ENCODE results near the gene NUDT4B.
"Not testable (repeated sequence)": the region's sequence is repeated elsewhere in the genome, so short reads cannot be mapped to it uniquely, and the experiment has no call there.

DNA sequence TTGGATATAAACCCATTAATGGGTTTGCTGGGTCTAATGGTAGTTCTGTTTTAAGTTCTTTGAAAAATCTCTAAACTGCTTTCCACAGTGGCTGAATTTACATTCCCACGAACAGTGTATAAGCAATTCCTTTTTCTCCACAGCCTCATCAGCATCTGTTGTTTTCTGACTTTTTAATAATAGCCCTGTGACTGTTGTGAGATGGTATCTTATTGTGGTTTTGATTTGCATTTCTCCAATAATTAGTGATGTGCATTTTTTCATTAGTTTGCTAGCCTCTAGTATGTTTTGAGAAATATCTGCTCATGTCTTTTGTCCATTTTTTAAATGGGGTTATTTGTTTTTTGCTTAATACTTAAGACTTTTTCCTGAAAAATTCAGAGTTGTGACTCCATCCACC is 31.8 kb downstream of the NUDT4B start:
- TF ChIP-seq, protein P1, sequence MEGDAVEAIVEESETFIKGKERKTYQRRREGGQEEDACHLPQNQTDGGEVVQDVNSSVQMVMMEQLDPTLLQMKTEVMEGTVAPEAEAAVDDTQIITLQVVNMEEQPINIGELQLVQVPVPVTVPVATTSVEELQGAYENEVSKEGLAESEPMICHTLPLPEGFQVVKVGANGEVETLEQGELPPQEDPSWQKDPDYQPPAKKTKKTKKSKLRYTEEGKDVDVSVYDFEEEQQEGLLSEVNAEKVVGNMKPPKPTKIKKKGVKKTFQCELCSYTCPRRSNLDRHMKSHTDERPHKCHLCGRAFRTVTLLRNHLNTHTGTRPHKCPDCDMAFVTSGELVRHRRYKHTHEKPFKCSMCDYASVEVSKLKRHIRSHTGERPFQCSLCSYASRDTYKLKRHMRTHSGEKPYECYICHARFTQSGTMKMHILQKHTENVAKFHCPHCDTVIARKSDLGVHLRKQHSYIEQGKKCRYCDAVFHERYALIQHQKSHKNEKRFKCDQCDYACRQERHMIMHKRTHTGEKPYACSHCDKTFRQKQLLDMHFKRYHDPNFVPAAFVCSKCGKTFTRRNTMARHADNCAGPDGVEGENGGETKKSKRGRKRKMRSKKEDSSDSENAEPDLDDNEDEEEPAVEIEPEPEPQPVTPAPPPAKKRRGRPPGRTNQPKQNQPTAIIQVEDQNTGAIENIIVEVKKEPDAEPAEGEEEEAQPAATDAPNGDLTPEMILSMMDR (IDR thresholded peaks at IDR 0.05; ENCODE audit: insufficient read depth, low read length, poor library complexity, severe bottlenecking), result not testable (repeated sequence)
- TF ChIP-seq EZH2phosphoT487 (conservative IDR thresholded peaks at IDR 0.05; ENCODE audit: low read length), result not testable (repeated sequence)
